CD4-positive, alpha-beta memory T cell (primary cell): ENCODE results near the gene ANK2. TPM values are rescaled to one million over a fixed set of nuclear protein-coding genes. Genes with fewer than 3 reads are reported as not detected.

Experiments
- CTCF ChIA-PET: fragments of 350-600 bp; sonication (Branson Sonifier 250); formaldehyde crosslinking; loops from one replicate; lab custom pipeline; 2021; ENCODE audit warnings: inconsistent platforms; ENCODE audit not compliant: partially characterized antibody; lab: Charles Lee
- POLR2A ChIA-PET: fragments of 350-600 bp; sonication (Branson Sonifier 250); formaldehyde crosslinking; loops from one replicate; lab custom pipeline; 2021; ENCODE audit not compliant: partially characterized antibody; lab: Charles Lee
- DNase-seq, 5 donors: peaks; one replicate each; pipeline versions ENCODE4 v3.0.0 to v3.0.0-alpha.2; 2020 to 2022; ENCODE audit warnings: mixed read lengths in 1 of 5
- H3K27ac ChIP-seq: one replicate; pipeline ENCODE4 v1.7.0; 2013; ENCODE audit warnings: low read depth, low read length
- H3K27me3 ChIP-seq: 2 replicates; pipeline ENCODE4 v1.7.0; 2013; ENCODE audit warnings: mild to moderate bottlenecking, low read length, moderate library complexity; ENCODE audit not compliant: insufficient read depth
- H3K36me3 ChIP-seq: 2 replicates; pipeline ENCODE4 v1.7.0; 2013; ENCODE audit warnings: mild to moderate bottlenecking, low read length, moderate library complexity; ENCODE audit not compliant: insufficient read depth
- H3K4me1 ChIP-seq: 2 replicates; pipeline ENCODE4 v1.7.0; 2013; ENCODE audit warnings: mild to moderate bottlenecking, low read length, moderate library complexity; ENCODE audit not compliant: insufficient read depth
- H3K4me3 ChIP-seq, 2 donors: one replicate each; pipeline ENCODE4 v1.7.0; 2013; ENCODE audit warnings: low read length in 2 of 2, mild to moderate bottlenecking in 1 of 2
- H3K9me3 ChIP-seq, 2 donors: one replicate each; pipeline ENCODE4 v1.7.0; 2013; ENCODE audit warnings: low read length in 2 of 2, control low read depth in 1 of 2; ENCODE audit not compliant: control insufficient read depth in 1 of 2
- H3K27ac Mint-ChIP-seq, 7 donors: one replicate each; pipeline ENCODE4 v1.8.0; 2020 to 2021; ENCODE audit warnings: mixed read lengths in 7 of 7, mild to moderate bottlenecking in 6 of 7, inconsistent platforms in 3 of 7, moderate library complexity in 3 of 7
- H3K27me3 Mint-ChIP-seq, 2 donors: one replicate each; pipeline ENCODE4 v1.8.0; 2020 to 2021; ENCODE audit warnings: mixed read lengths in 2 of 2
- H3K36me3 Mint-ChIP-seq, 2 donors: one replicate each; pipeline ENCODE4 v1.8.0; 2020 to 2021; ENCODE audit warnings: mixed read lengths in 2 of 2, inconsistent platforms in 1 of 2, mild to moderate bottlenecking in 1 of 2
- H3K4me1 Mint-ChIP-seq, 4 donors: one replicate each; pipeline ENCODE4 v1.8.0; 2020 to 2021; ENCODE audit warnings: mixed read lengths in 4 of 4, mild to moderate bottlenecking in 1 of 4
- H3K4me3 Mint-ChIP-seq, 8 donors: one replicate each; pipeline ENCODE4 v1.8.0; 2020 to 2021; ENCODE audit warnings: mixed read lengths in 8 of 8, mild to moderate bottlenecking in 7 of 8, moderate library complexity in 6 of 8, inconsistent platforms in 3 of 8
- H3K9me3 Mint-ChIP-seq, 8 donors: one replicate each; pipeline ENCODE4 v1.8.0; 2020 to 2021; ENCODE audit warnings: mixed read lengths in 8 of 8, mild to moderate bottlenecking in 5 of 8, inconsistent platforms in 3 of 8, moderate library complexity in 1 of 8
- intact Hi-C: fragments of 100-400 bp; cut with micrococcal nuclease; formaldehyde crosslinking; loops from one replicate; pipeline ENCODE4 v1.15.1; 2023
- polyA plus RNA-seq, 2 donors: library from polyadenylated mRNA; unstranded; fragments of 300-500 nt; fragmentation: Illumina TruSeq; gene quantifications; one replicate each; pipeline ENCODE4 v1.2.3, GENCODE V29; 2021
- total RNA-seq, 2 experiments: library from RNA; stranded (reverse); gene quantifications; one replicate each; pipeline ENCODE4 v1.2.3, GENCODE V29; 2021

ANK2 gene
- total and polyA plus RNA-seq, 4 experiments from 2014 or later, result not detected

GRCh38 chr4:113009461-113009860 lies 40.0 kb upstream of the ANK2 start:
- Histone ChIP-seq H3K27me3 (no peaks in the 10 kb centered on the region), H3K9me3 (no peaks in the 10 kb centered on the region), H3K4me3 (no peak overlapping the region), H3K4me1 (no peaks in the 10 kb centered on the region), H3K36me3 (no peaks in the 10 kb centered on the region), H3K27ac (no peak overlapping the region)
- H3K27me3 Mint-ChIP-seq, result peaks cover 0 to 2% of the 10 kb centered on the region in 2 donors
- ChIA-PET CTCF (no interaction called here), POLR2A (no interaction called here)
- H3K27ac Mint-ChIP-seq, result no peak overlapping the region
- DNase-seq, result no peak
- H3K4me3 Mint-ChIP-seq, result no peak overlapping the region
- no peaks in the 10 kb centered on the region for H3K9me3 Mint-ChIP-seq
- H3K36me3 Mint-ChIP-seq, result no peaks in the 10 kb centered on the region
- no peaks in the 10 kb centered on the region for H3K4me1 Mint-ChIP-seq
- intact Hi-C loops, result no loop called here

- ChIA-PET POLR2A (no interaction called here), CTCF (no interaction called here)
- intact Hi-C loops, result no loop called here
- no peaks in the 10 kb centered on the region for H3K36me3 Mint-ChIP-seq
- H3K27ac Mint-ChIP-seq, result no peak overlapping the region
- Histone ChIP-seq H3K4me3 (no peak overlapping the region), H3K36me3 (no peaks in the 10 kb centered on the region), H3K27me3 (no peaks in the 10 kb centered on the region), H3K27ac (no peak overlapping the region), H3K9me3 (no peaks in the 10 kb centered on the region), H3K4me1 (no peaks in the 10 kb centered on the region)
- no peak overlapping the region for H3K4me3 Mint-ChIP-seq
- peaks cover 0 to 1% of the 10 kb centered on the region in 2 donors for H3K27me3 Mint-ChIP-seq
- DNase-seq, result no peak
- peaks cover 0 to 2% (median 0%) of the 10 kb centered on the region in 8 donors for H3K9me3 Mint-ChIP-seq
- H3K4me1 Mint-ChIP-seq, result no peaks in the 10 kb centered on the region
These were observed 37.2 kb upstream of the ANK2 start for GRCh38 chr4:113012122-113012725.

- ChIA-PET POLR2A (no interaction called here), CTCF (no interaction called here)
- intact Hi-C loops, result no loop called here
- no peak overlapping the region for H3K4me3 ChIP-seq
- no peak for DNase-seq
- H3K4me1 ChIP-seq, result no peaks in the 10 kb centered on the region
- no peaks in the 10 kb centered on the region for H3K4me1 Mint-ChIP-seq
- H3K9me3 ChIP-seq, result no peaks in the 10 kb centered on the region
- no peaks in the 10 kb centered on the region for H3K27me3 ChIP-seq
- H3K27ac ChIP-seq, result no peak overlapping the region
- no peaks in the 10 kb centered on the region for H3K36me3 Mint-ChIP-seq
- H3K9me3 Mint-ChIP-seq, result peaks cover 0 to 2% (median 0%) of the 10 kb centered on the region in 8 donors
- H3K4me3 Mint-ChIP-seq, result no peak overlapping the region
- H3K27me3 Mint-ChIP-seq, result peaks cover 0 to 1% of the 10 kb centered on the region in 2 donors
- no peak overlapping the region for H3K27ac Mint-ChIP-seq
- H3K36me3 ChIP-seq, result no peaks in the 10 kb centered on the region
These were observed 36.7 kb upstream of the ANK2 start for GRCh38 chr4:113012786-113013185.

- Histone ChIP-seq H3K27ac (no peak overlapping the region), H3K9me3 (no peaks in the 10 kb centered on the region), H3K36me3 (no peaks in the 10 kb centered on the region), H3K27me3 (no peaks in the 10 kb centered on the region), H3K4me1 (no peaks in the 10 kb centered on the region), H3K4me3 (no peak overlapping the region)
- POLR2A ChIA-PET, result no interaction called here
- intact Hi-C loops, result no loop called here
- no peak overlapping the region for H3K27ac Mint-ChIP-seq
- peaks cover 0 to 2% (median 0%) of the 10 kb centered on the region in 8 donors for H3K9me3 Mint-ChIP-seq
- peaks cover 0 to 1% of the 10 kb centered on the region in 2 donors for H3K27me3 Mint-ChIP-seq
- no peaks in the 10 kb centered on the region for H3K36me3 Mint-ChIP-seq
- no peak overlapping the region for H3K4me3 Mint-ChIP-seq
- H3K4me1 Mint-ChIP-seq, result no peaks in the 10 kb centered on the region
- no peak for DNase-seq
- CTCF ChIA-PET, result no interaction called here
These were observed 35.7 kb upstream of the ANK2 start for GRCh38 chr4:113013751-113014150.

- no peak overlapping the region for H3K4me3 ChIP-seq
- H3K36me3 Mint-ChIP-seq, result no peaks in the 10 kb centered on the region
- H3K4me1 Mint-ChIP-seq, result no peaks in the 10 kb centered on the region
- no peaks in the 10 kb centered on the region for H3K27me3 ChIP-seq
- H3K36me3 ChIP-seq, result no peaks in the 10 kb centered on the region
- CTCF ChIA-PET, result no interaction called here
- H3K4me3 Mint-ChIP-seq, result no peak overlapping the region
- no peaks in the 10 kb centered on the region for H3K4me1 ChIP-seq
- DNase-seq, result no peak
- H3K9me3 Mint-ChIP-seq, result peaks cover 0 to 2% (median 0%) of the 10 kb centered on the region in 8 donors
- H3K27ac ChIP-seq, result no peak overlapping the region
- H3K9me3 ChIP-seq, result no peaks in the 10 kb centered on the region
- peaks cover 0 to 1% of the 10 kb centered on the region in 2 donors for H3K27me3 Mint-ChIP-seq
- POLR2A ChIA-PET, result no interaction called here
- no peak overlapping the region for H3K27ac Mint-ChIP-seq
- intact Hi-C loops, result no loop called here
These were observed 33.1 kb upstream of the ANK2 start for GRCh38 chr4:113016377-113016776.

- ChIA-PET CTCF (no interaction called here), POLR2A (no interaction called here)
- DNase-seq, result no peak
- H3K9me3 ChIP-seq, result no peaks in the 10 kb centered on the region
- Mint-ChIP-seq H3K4me3 (no peak overlapping the region), H3K4me1 (no peaks in the 10 kb centered on the region), H3K9me3 (peaks cover 0 to 6% (median 0%) of the 10 kb centered on the region in 8 donors), H3K27me3 (peaks cover 0 to 1% of the 10 kb centered on the region in 2 donors), H3K27ac (no peak overlapping the region), H3K36me3 (no peaks in the 10 kb centered on the region)
- H3K27me3 ChIP-seq, result no peaks in the 10 kb centered on the region
- no peak overlapping the region for H3K4me3 ChIP-seq
- no peak overlapping the region for H3K27ac ChIP-seq
- intact Hi-C loops, result no loop called here
- no peaks in the 10 kb centered on the region for H3K36me3 ChIP-seq
- H3K4me1 ChIP-seq, result no peaks in the 10 kb centered on the region
These were observed 28.5 kb upstream of the ANK2 start for GRCh38 chr4:113020966-113021365.

- Mint-ChIP-seq H3K27ac (no peak overlapping the region), H3K36me3 (no peaks in the 10 kb centered on the region), H3K4me1 (no peaks in the 10 kb centered on the region), H3K9me3 (peaks cover 0 to 4% (median 0%) of the 10 kb centered on the region in 8 donors), H3K27me3 (peaks cover 0 to 1% of the 10 kb centered on the region in 2 donors), H3K4me3 (no peak overlapping the region)
- Histone ChIP-seq H3K9me3 (no peaks in the 10 kb centered on the region), H3K4me3 (no peak overlapping the region), H3K36me3 (no peaks in the 10 kb centered on the region), H3K27me3 (no peaks in the 10 kb centered on the region), H3K27ac (no peak overlapping the region), H3K4me1 (no peaks in the 10 kb centered on the region)
- ChIA-PET POLR2A (no interaction called here), CTCF (no interaction called here)
- intact Hi-C loops, result no loop called here
- DNase-seq, result no peak
These were observed 25.1 kb upstream of the ANK2 start for GRCh38 chr4:113024388-113024787.
